H1 (cell line): Measurements from ENCODE around the gene THRB. TPM values are rescaled to one million over a fixed set of nuclear protein-coding genes. Genes with fewer than 3 reads are reported as not detected.

Experiments used
- CEBPB ChIP-seq: IDR thresholded peaks from 2 replicates; pipeline ENCODE4 v1.6.1; 2012; ENCODE audit warnings: low read depth, low read length
- CHD1 ChIP-seq: IDR thresholded peaks from 2 replicates; pipeline ENCODE4 v1.6.1; 2012; ENCODE audit warnings: low read depth, low read length, improper control_type of control experiment
- CHD2 ChIP-seq: IDR thresholded peaks from 2 replicates; pipeline ENCODE4 v1.6.1; 2012; ENCODE audit warnings: low read length, improper control_type of control experiment
- EP300 ChIP-seq, 2 experiments: IDR thresholded peaks; 1 replicate in 1 of 2; 2 replicates in 1 of 2; pipeline ENCODE4 v1.6.1; 2011 to 2012; ENCODE audit warnings: low read depth in 2 of 2, low read length in 2 of 2, mild to moderate bottlenecking in 2 of 2, borderline replicate concordance in 1 of 2, inconsistent platforms in 1 of 2, moderate library complexity in 1 of 2
- FOSL1 ChIP-seq: IDR thresholded peaks from 2 replicates; pipeline ENCODE4 v1.6.1; 2011; ENCODE audit warnings: mild to moderate bottlenecking, low read depth, low read length, moderate library complexity; ENCODE audit not compliant: insufficient read depth
- JUN ChIP-seq: IDR thresholded peaks from 2 replicates; pipeline ENCODE4 v1.6.1; 2011; ENCODE audit warnings: low read depth, mild to moderate bottlenecking, improper control_type of control experiment, low read length
- KDM5A ChIP-seq: fragments of 200-600 bp; IDR thresholded peaks from 2 replicates; pipeline ENCODE4 v1.7.1; 2012; ENCODE audit warnings: mild to moderate bottlenecking, low read length, inconsistent platforms, mixed read lengths
- SIRT6 ChIP-seq: IDR thresholded peaks from one replicate; pipeline ENCODE4 v1.7.1; 2012; ENCODE audit warnings: low read length, inconsistent platforms
- polyA plus RNA-seq, 7 experiments: library from polyadenylated mRNA; depleted of rRNA in 3 of 7; stranded (reverse) in 5 of 7; unstranded in 2 of 7; fragments of >200 nt in 5 of 7; fragments of 200-250 nt in 2 of 7; gene quantifications; 1 replicate in 5 of 7; 2 replicates in 1 of 7; 4 replicates in 1 of 7; pipeline versions ENCODE4 v1.2.1 to v1.2.3, GENCODE V29; 2011 to 2013; ENCODE audit warnings: missing spikeins in 2 of 7, mixed read lengths in 2 of 7
- total RNA-seq: library from RNA; stranded (reverse); fragmentation: NEBNext Ultra II Directional; extraction: Animal tissue kit (Norgen Biotek cat#: 25700); gene quantifications from 2 replicates; pipeline ENCODE4 v1.2.1, GENCODE V29; 2021
- TF ChIP-seq, protein P1 (sequence below): IDR thresholded peaks from 2 replicates; pipeline ENCODE4 v1.6.1; 2011; ENCODE audit warnings: low read length, improper control_type of control experiment

Gene THRB
- total and polyA plus RNA-seq, 2 of the 8 experiments (the other 6 are each of a cell fraction or from before 2014, with no cell fraction given) = 0.98 to 3.9 TPM

DNA sequence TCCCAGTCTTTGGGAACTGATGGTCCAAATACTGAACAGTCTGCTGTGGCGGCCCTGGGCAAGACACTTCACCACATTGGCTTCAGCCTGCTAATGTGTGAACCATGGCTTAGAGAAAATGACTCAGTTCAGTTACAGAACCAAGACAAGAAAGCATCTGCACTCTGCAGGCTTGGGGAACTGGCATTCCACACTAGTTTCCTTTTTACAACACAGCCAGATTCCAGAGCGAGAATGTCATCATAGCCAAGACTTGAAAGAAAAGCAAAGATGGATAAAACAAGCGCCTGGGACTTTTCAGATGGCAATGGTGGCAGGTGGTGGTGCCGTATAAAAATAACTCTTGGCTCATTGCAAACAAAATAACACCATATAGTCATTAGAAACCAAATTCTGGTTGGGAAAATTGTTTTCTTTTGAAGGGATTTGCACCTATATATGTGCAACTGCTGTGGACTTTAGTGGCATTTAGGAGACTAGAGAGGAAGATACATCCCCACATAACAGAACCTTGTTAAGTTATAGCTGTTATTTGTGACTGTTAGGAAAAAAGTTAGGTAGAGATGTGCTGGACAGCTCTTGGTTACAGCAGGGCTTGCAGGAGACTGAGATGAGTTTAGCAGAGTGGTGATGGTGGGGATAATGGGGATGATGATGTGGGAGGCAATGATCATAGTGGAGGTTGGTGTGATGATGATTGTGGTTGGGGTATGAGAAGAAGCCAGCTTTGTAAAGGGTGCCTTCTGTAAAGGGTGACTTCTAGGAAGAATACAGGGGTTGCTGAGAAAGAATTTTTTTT, 273.6 kb downstream of the THRB start (continued):
- TF ChIP-seq CHD1 (no peak), EP300 (IDR thresholded peaks at IDR 0.05; ENCODE audit: borderline replicate concordance in 1 of 2, low read depth in 2 of 2, low read length in 2 of 2) (no peak), JUN (no peak), CEBPB (no peak), CHD2 (no peak), SIRT6 (no peak), FOSL1 (no peak), KDM5A (no peak)
- TF ChIP-seq, protein P1, sequence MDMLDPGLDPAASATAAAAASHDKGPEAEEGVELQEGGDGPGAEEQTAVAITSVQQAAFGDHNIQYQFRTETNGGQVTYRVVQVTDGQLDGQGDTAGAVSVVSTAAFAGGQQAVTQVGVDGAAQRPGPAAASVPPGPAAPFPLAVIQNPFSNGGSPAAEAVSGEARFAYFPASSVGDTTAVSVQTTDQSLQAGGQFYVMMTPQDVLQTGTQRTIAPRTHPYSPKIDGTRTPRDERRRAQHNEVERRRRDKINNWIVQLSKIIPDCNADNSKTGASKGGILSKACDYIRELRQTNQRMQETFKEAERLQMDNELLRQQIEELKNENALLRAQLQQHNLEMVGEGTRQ = no peak
- TF ChIP-seq, all 59 proteins: peak for 0
